ENCODE data around the gene FMO5. TPM values are rescaled to one million over a fixed set of nuclear protein-coding genes. Genes with fewer than 3 reads are reported as not detected.

Gene FMO5
- total and polyA plus RNA-seq, 2 of the 13 experiments (the other 11 are each of a cell fraction or from before 2014, with no cell fraction given): 48.2 to 149 TPM

- no peak for TF ChIP-seq SRSF1 (optimal IDR thresholded peaks at IDR 0.05; ENCODE audit: low read depth, low read length)
- no peak for TF ChIP-seq ZNF841 (CRISPR knock-in tag; IDR thresholded peaks at IDR 0.05; ENCODE audit: borderline replicate concordance)
- TF ChIP-seq CREB1 (IDR thresholded peaks at IDR 0.05): no peak
- TF ChIP-seq CREB1 (CRISPR knock-in tag; IDR thresholded peaks at IDR 0.05): peak; percentile 63; the same call in 1 of the 2 replicates
- TF ChIP-seq ZNF569 (CRISPR knock-in tag; IDR thresholded peaks at IDR 0.05; ENCODE audit: borderline replicate concordance): no peak
- peak; percentile 47 for TF ChIP-seq ASH2L (IDR thresholded peaks at IDR 0.05; ENCODE audit: insufficient read length, low read depth, low read length)
- no peak for TF ChIP-seq ZNF451 (CRISPR knock-in tag; IDR thresholded peaks at IDR 0.05)
- TF ChIP-seq ZNF101 (CRISPR knock-in tag; IDR thresholded peaks at IDR 0.05; ENCODE audit: borderline replicate concordance, low read depth): no peak
- no peak for TF ChIP-seq ZNF383 (CRISPR knock-in tag; IDR thresholded peaks at IDR 0.05; ENCODE audit: borderline replicate concordance)
- TF ChIP-seq ZNF20 (CRISPR knock-in tag; IDR thresholded peaks at IDR 0.05): no peak
- no peak for TF ChIP-seq ZNF703 (CRISPR knock-in tag; IDR thresholded peaks at IDR 0.05; ENCODE audit: borderline replicate concordance)
- TF ChIP-seq IKZF1 (IDR thresholded peaks at IDR 0.05): no peak
- TF ChIP-seq SALL2 (CRISPR knock-in tag; IDR thresholded peaks at IDR 0.05): no peak
- TF ChIP-seq RARG (CRISPR knock-in tag; IDR thresholded peaks at IDR 0.05; ENCODE audit: low read depth): no peak
- no peak for TF ChIP-seq ZNF274 (CRISPR knock-in tag; IDR thresholded peaks at IDR 0.05)
- no peak for TF ChIP-seq NFE2L2 (IDR thresholded peaks at IDR 0.05; ENCODE audit: low read length)
- no peak for TF ChIP-seq HNF1A (IDR thresholded peaks at IDR 0.05; ENCODE audit: low read depth)
- no peak for TF ChIP-seq HNF1A (CRISPR knock-in tag; IDR thresholded peaks at IDR 0.05; ENCODE audit: borderline replicate concordance)
- no peak for TF ChIP-seq ZNF740 (CRISPR knock-in tag; IDR thresholded peaks at IDR 0.05)
- TF ChIP-seq ZNF24 (IDR thresholded peaks at IDR 0.05): no peak
- no peak for TF ChIP-seq USF2 (IDR thresholded peaks at IDR 0.05; ENCODE audit: low read depth, low read length)
- TF ChIP-seq USF2 (CRISPR knock-in tag; IDR thresholded peaks at IDR 0.05; ENCODE audit: borderline replicate concordance): no peak
- no peak for TF ChIP-seq ZNF296 (CRISPR knock-in tag; conservative IDR thresholded peaks at IDR 0.05)
Observed at GRCh38 chr1:147168626-147169058, 56.5 kb downstream of the FMO5 start (continued).

All from HepG2 (cell line).